D341Med (cell line): ENCODE measurements around the gene EXOC2.

Source experiments
- DNase-seq: peaks from one replicate; pipeline ENCODE4 v3.0.0; 2012; ENCODE audit warnings: low spot score

The EXOC2 gene

DNA sequence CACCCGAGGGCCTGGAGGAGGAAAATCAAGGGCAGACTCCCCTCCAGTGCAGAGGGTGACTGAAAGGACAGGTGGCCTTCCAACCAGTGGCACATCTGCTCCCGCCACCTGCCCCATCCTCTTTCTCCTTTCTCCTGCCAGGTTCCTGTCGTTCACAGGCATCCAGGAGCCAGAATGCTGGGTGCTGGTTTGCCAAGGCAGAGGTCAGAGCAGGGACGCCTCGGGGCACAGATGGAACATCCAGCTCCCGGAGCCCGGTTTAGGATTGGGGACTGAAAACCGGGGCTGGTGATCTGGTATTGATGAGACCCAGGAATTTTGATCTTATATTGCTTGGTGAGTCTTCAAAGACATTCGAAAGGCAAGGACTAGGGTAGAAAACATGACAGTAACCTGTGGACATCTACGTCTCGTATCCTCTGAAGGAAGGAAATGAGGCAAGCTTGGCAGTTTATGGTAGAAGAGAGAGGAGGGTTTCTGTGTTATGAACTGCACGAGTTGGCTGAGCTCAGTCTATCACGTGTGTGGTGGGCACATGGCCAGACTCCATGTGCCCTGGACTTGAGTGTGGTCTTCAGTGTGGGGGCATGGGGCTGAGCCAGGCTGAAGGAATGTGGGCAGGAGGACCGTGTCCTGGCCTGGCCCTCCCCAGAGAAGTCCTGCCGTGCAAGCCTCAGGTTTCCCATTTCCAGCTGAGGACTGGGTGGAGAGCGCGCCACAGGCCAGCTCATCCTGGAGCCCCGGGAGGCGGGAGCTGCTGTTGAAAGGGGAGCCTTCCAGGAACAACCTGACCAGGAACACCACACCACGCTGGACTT lies 227.2 kb downstream of the EXOC2 start:
- DNase-seq = peak; percentile 31

DNA sequence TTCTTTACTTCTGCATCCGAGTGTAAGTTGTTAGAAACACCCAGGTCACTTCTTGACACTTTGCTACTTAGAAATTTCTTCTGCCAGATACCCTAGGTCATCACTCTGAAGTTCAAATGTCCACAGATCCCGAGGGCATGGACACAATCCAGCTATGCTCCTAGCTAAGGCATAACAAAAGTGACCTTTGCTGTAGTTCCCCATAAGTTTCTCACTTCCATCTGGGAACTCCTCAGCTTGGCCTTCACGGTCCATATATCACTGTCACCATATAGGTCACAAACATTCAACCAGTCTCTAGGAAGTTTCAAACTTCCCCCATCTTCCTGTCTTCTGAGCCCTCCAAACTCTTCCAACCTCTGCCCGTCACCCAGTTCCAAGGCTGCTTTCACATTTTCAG lies 236.1 kb downstream of the EXOC2 start:
- no peak for DNase-seq

DNA sequence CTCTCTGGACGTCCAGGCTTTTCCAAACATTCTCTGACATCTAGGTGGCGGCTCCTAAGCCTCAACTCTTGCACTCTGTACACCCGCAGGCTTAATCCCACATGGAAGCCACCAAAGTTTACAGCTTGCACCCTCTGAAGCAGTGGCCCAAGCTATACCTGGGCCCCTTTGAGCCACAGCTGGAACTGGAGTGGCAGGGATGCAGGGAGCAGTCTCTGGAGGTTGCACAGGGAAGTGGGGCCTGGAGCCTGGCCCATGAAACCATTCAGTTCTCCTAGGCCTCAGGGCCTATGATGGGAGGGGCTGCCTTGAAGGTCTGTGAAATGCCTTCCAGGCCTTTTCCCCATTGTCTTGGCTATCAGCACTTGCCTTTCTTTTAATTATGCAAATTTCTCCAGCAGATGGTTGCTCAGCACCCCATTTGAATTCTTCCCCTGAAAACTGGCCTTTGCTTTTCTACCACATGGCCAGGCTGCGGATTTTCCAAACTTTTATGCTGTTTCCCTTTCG lies 236.5 kb downstream of the EXOC2 start:
- no peak for DNase-seq

DNA sequence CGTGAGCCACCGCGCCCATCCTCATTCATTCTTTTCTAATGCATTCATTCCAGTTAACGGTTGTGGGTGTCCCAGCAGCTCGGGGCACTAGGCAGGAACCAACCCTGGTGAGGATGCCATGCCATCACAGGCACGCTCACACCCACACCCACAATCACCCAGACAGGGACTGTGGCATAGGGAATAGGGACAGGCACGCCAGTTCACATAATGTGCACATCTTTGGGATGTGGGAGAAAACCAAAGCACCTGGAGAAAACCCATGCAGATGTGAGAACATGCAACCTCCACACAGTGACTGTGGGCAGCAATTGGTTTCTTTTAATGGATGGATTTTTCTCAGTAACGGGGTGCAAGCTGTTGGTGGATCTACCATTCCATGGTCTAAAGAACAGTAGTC lies 237.1 kb downstream of the EXOC2 start:
- no peak for DNase-seq

DNA sequence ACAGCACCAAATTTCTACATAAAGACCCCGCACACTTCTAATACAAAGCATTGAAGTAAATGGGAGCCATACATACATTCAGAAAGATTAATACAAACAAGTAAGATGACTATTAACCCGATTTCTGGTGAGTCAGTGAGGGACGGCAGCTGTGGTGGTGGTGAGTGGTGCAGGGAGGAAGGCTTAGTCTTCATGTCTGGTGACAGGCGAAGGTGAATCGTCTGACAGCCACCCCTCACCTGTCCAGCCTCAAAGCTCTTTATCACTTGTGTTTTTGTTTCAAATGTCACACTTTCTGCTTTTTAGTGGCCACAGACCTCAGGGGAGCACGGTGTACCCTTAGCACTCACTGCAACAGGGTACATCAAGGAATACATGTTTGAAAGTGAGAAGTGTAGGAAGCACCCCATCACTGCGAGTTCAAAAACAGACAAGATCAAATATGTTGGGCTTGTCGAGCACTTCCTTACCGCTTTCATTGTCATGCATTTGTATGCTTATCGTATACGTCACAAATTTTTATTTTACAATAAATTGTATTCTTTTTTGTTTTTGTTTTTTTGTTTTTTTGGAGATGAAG lies 237.8 kb downstream of the EXOC2 start:
- no peak for DNase-seq

DNA sequence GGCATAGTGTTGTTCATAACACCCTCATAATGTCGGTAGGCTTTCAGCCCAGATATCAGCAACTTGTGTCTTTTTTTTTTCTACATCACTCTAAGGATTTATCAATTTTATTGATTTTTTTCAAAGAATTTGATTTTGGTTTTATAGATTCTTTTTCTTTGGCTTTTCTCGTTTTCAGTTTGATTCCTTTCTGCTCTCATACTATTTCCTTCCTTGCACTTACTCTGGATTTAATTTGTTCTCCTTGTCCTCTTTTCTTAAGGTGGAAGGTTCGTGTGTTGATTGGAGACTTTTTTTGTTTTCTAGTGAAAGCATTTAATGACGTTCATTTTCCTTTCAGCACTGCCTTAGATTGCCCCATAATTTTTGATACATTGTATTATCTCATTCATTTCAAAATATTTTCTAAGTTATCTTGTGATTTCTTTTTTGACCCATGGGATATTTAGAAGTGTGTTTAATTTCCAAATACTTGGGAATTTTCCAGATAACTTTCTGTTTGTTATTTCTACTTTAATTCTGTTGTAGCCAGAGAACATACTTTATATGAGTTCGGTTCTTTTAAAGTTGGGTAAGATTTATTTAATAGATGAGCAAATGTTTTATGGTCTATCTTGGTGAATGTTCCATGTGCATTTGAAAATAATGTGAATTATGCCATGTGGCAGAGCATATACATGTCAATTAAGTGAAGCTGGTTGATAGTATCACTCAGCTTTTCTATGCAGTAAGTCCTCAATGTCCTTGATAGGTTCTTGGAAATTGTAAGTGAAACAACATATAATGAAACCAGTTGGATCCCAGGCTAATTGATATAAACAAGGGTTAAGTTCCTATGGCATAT lies 238.6 kb downstream of the EXOC2 start:
- no peak for DNase-seq

DNA sequence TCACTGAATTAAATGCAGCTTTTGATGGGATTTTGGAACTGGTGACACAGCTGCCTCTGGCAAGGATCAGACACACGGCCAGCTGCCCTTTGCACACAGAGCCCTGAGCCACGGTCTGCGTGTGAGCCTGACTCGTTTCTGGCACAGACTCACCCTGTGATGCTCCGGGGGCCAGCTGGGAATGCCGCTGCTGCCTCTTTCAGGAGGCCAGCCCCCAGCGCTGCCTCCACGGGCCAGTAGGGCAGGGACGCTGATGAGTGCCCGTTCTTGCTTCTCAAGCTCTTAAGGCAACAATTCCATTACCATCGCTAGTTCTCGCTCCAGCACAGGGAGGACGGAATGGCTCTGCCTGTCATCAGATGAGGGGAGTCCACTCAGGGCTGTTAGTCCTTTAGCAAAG lies 239.8 kb downstream of the EXOC2 start:
- no peak for DNase-seq

DNA sequence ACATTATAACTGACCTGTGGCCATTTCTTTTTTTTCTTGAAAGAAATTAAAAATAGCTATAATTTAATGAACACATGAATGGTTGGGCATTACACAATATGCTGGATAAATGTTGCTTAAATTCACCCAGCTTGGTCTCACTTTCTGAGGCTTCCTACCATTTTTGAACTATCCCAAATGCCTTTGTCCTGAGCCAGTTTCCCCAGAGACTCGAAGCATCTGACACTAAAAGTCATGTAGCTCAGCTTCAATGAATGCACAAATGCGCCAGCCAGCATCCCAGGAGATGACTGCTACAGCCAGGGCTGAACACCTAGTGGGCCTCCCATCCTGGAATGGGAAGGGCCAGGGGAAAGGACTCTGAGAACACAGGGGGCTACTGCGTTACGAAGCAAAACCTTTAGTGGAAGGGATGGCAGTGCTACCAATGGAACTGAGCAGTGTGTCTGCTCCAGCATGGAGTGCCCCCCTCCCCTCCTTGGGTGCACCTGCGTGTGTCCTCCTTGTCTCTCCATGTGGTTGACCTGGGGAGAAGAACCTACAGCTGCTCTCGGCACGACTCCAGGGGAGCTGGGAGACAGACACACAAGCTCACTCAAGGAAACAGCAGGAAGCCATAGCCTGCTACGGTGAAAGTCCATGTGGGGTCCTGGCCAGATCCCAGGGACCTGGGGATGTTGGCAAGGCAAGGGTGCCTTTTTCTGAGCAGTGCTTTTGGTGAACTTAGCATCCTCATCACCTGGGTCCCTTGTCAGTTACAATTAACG lies 240.5 kb downstream of the EXOC2 start:
- peak; percentile 39 for DNase-seq

DNA sequence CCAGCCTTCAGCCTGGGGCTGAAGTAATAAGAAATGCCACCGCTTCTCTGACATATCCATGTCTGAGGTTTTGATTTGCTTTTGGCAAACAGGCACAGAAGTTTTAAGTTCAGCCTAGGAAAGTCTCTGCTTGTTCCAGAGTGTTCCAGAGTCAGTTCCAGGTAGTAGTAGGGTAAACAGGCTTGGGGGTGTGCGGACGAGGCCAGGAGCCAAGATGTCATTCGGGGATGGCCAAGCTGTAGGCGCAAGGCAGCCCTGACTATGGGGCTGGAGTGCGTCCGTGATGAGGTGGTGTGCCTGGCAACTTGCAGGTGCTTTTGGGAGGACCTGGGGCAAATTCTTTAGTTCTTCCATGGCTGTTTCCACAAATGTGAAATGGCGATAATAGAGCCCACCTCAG lies 241.1 kb downstream of the EXOC2 start:
- DNase-seq = peak; percentile 33

DNA sequence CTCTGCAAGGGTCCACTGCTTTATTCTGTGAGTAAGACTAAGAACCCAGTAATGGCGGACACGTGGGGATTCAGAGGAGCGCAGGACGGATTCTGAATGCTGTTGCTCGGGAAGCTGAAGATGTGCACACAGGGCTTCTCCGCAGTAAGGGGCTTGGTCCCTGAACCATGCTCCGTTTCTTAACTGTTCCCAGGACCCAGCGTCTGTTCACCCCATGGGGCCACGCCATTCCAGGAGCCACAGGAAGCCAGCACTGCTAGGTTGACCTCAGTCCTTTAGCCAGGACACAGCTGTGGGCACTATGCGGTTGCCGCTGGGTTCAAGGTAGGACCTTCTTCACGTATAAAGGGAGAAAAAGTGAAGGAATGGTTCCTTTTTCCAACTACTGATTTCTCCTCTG lies 241.6 kb downstream of the EXOC2 start:
- peak; percentile 26 for DNase-seq

DNA sequence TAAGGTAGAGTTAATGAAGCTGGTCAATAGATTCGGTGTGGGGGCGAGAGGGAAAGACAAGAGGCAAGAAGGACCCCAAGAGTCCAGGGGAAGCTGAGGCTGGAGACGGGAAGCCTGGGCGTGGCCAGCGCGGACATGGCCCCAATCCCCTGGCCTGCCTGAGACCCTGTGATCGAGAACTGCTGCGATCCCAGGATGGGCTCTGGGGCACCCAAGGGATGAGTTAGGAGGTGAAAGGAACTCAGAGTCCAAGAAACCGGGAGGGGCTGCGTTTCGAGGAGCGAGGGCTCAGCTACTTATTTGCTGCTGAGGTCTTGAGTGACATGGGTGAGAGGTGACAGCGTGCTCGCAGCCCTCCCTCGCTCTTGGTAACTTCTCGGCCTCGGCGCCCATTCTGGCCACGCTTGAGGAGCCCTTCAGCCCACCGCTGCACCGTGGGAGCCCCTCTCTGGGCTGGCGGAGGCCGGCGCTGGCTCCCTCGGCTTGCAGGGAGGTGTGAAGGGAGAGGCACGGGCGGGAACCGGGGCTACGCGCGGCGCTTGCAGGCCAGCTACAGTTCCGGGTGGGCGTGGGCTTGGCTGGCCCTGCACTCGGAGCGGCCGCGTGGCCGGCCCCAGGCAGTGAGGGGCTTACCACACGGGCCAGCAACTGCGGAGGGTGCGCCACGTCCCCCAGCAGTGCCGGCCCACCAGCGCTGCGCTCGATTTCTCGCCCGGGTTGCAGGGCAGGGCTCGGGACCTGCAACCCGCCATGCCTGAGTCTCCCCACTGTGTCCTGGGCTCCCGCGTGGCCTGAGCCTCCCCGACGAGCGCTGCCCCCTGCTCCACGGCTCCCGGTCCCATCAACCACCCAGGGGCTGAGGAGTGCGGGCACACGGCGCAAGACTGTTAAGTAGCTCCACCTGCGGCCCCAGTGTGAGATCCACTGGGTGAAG lies 243.2 kb downstream of the EXOC2 start:
- no peak for DNase-seq

DNA sequence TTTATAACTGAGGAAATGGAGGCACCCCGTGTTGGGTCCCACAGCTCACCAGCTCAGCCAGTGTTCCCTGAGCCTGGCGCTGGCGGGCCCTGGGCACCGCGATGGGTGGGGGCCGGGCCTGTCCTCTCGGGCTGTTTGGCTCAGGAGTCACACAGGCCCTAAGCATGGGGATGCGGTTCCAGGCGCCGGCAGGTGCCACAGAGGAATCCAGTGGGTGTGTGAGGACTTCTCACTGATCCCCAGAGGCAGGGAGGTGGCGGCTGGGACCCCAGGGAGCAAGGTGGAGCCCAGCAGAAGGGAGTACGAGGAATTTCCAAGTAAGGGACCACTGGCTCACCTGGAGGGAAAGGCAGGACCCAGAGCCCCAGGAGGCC lies 243.9 kb downstream of the EXOC2 start:
- DNase-seq = peak; percentile 34

DNA sequence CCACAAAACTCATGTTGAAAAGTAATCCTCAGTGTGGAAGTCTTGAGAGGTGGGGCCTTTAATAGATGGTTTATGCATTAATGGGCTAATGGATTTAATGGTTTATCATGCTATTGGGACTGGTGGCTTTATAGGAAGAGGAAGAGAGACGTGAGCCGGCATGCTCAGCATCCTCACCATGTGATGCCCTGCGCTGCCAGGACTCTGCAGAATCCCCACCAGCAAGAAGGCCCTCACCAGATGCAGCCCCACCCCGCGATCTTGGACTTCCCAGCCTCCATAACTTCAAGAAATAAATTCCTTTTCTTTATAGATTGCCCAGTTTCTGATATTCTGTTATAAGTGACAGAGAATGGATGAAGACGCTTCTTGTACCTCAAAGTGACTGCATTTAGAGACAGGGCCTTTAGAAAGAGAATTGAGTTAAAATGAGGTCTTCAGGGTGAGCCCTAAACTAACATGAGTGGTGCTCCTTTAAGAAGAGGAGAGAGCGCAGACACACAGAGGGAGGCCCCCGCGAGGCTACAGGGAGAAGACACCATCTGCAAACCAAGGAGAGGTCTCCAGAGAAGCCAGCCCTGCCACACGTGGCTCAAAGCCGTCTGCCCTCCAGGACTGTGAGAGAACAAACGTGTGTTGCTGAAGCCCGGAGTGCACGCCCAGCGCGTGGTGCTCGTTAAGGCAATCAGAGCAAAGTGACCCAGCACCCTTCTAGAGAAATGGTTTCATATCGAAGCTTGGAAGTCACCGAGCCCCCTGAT lies 244.5 kb downstream of the EXOC2 start:
- no peak for DNase-seq

DNA sequence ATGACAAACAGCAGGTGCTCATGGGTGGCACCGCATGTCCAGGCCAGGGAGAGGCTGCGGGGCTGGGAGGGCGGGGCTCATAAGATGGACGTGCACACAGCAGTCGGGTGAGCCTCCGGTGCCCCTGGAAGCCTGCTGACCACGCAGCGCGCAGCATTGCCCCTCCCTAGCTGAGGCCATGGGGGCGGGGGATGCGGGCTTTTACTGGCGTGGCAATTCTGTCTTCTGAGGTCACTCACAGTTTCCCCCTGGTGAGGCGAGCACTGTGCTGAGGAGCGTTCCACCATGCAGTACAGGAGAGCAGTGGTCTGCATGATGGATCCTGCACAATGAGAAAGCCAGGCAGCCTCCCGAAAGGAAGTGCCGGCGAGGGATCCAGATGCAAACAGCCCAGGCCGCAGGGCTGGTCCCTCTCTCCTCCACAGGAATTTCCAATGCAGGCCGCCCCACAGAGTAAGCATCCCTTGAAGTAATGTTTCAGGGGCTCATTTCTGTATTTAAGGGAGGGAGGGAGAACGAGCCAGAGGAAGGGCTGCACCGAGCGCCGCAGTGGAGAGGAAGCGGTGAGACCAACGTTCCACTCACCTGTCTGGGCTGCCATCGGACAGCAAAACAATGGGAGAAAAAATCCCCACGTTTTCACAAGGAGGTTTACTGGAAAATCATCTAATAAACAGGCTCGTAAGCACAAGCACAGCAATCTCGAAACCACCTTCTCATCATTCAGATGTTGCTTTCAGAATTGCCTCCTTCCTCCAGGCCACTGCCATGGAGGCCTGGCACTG lies 245.4 kb downstream of the EXOC2 start:
- DNase-seq = peak; percentile 34

DNA sequence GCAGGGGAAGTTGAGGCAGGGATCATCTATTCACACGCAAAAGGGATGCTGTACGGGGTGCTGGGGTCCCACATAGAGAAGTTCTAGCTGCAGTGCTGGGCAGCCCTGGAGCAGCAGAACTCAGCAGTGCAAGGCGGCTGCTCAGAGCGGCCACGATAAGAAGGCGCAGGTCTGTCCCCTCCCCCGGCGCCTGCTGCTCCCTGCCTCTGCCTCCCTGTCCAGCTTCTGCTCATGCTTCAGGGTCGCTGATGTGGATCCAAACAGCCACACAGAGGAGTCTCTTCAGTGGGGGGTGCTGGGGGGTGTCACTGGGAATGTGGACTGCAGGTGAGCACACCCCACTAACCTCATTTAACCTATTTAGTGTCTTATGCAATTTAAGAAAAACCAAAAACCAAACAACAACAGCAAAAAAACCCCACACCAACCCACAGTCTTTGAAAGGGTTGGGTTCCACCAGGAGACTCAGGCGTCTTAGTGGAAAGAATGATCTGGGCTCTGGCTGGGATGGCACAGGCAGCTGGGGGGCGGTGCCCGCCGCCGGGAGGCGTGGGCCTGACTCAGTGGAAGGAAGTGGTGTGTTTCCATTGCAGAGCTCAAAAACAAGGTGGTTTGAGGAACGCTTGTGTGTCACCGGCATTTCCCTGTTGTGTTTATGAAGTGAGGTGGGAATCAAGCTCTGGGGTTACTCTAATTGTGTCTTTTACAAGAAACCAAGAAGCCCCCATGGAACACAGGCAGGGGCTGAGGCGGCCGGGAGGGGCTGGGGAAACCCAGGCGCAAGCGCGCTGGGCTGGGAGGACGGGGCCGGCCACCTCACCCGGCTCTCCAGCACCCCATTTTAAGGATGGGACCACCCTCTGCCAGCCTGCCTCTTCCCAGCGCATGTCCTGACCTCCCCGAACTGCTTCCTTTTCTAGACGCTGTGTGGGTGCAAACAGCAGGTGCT lies 246.2 kb downstream of the EXOC2 start:
- DNase-seq = no peak

DNA sequence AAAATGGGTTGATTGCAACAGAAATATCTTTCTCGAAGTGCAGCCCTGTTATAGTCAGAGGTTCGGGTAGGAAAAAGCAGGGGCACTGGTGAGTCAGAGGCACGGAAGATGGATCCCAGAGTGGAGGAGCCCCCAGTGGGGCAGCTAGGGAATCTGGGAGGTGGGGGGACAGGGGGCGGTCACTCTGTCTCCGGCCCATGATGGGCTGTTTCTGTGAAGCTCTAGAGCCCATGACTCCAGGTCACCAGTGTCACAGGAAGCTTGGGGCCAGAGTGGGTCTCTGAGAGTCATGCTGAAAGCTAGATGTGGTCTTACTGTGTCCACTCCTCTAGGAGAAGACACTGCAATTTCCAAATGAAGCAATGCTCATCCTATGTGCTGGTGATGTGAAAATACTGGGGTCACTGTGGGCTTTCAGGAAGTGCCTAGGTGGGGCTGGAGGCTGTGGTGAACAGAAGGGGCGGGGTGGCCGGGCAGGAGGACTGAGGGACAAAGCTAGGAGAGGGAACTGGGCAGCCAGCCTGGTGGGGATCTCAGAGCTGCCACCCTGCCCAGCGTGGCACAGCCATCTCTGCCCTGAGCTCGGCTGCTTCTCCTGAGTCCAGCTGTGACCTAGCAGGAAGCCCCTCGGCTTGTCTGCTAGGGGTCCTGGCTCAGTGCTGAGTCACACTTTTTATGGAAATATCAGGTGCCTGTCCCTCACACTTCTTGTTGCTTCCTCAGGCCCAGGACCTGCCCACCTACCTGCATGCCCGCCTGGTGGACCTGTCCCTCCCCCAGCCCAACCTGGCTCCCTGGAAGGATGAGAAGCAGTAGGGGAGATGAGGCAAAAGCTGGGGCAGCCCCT lies 247.1 kb downstream of the EXOC2 start:
- no peak for DNase-seq

DNA sequence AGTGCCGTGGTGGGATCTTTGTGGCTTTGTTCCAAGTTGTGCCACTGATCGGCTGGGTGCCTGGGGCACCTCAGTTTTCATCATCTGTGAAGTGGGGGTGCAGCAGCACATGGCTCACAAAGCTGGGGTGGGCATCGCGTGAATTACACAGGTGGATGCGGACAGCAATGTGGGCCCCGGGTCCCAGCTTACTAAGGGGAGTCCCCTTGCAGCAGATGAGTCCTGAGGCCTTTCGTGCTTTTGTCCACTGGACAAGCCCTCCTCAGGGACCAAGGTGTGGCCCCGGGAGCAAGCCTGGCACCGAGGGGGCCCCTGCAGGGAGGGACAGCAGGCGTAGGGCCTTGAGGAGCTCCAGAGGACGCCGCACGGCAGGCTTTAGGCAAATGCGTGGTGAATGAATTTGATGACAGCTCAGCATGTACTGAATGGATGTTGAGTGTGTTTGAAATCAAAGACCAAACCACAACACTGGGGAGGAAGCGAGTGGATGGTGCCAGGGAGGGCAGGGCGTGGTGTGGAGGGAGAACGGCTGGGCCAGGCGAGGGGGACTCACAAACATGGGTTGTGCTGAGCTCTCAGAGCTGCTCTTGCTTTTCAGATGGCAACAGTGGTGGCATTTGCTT lies 248.2 kb downstream of the EXOC2 start:
- no peak for DNase-seq
